Prostate gland (tissue), 2 donors: Measurements from ENCODE around the gene CASQ1. TPM values are rescaled to one million over a fixed set of nuclear protein-coding genes. Genes with fewer than 3 reads are reported as not detected.
A peak's percentile ranks its signal among the peaks of the same experiment; 100 is the strongest.

Source experiments
- DNase-seq: peaks from one replicate; pipeline ENCODE4 v3.0.0-alpha.2; 2019; ENCODE audit warnings: low spot score
- H3K27ac ChIP-seq, 2 donors: fragments of 200-600 bp; sonication (generic); 2 replicates each; pipeline ENCODE4 v1.5.1; 2017 to 2019
- H3K27me3 ChIP-seq: fragments of 200-600 bp; sonication (generic); replicated peaks from 2 replicates; pipeline ENCODE4 v1.5.1; 2019; ENCODE audit not compliant: insufficient read depth
- H3K36me3 ChIP-seq, 2 donors: fragments of 200-600 bp; sonication (generic); 1 replicate in 1 of 2; 2 replicates in 1 of 2; pipeline versions ENCODE4 v1.5.1 to v1.8.1; 2017 to 2019
- H3K4me1 ChIP-seq: fragments of 200-600 bp; sonication (generic); replicated peaks from 2 replicates; pipeline ENCODE4 v1.5.1; 2019
- H3K4me3 ChIP-seq, 2 donors: fragments of 200-600 bp; sonication (generic); 2 replicates each; pipeline ENCODE4 v1.5.1; 2017 to 2019
- H3K9me3 ChIP-seq: fragments of 200-600 bp; sonication (generic); 2 replicates; pipeline ENCODE4 v1.5.1; 2017
- POLR2A ChIP-seq: fragments of 450-650 bp; IDR thresholded peaks from one replicate; pipeline ENCODE4 v1.6.1; 2016; ENCODE audit warnings: antibody characterized with exemption, mild to moderate bottlenecking
- POLR2AphosphoS5 ChIP-seq: sonication (generic); formaldehyde crosslinking; IDR thresholded peaks from one replicate; pipeline ENCODE4 v1.6.1; 2017; ENCODE audit warnings: antibody characterized with exemption
- WGBS: methylation state at CpG from one replicate; pipeline ENCODE4 v1.1.5; 2018; 5-methylcytosine and 5-hydroxymethylcytosine counted together
- intact Hi-C: fragments of 100-400 bp; cut with DNase I; formaldehyde crosslinking; loops from one replicate; pipeline ENCODE4 v1.14.2; 2022
- total RNA-seq, 2 donors: library from RNA; depleted of rRNA; stranded (reverse); fragments of >200 nt; gene quantifications; one replicate each; pipeline ENCODE4 v1.1.0, GENCODE V29; 2016
- TF ChIP-seq, protein P1 (sequence below), 4 experiments: fragments of 200-600 bp in 2 of 4; fragments of 450-650 bp in 2 of 4; sonication (generic) in 2 of 4; IDR thresholded peaks; 1 replicate in 3 of 4; 2 replicates in 1 of 4; pipeline ENCODE4 v1.5.1; 2016 to 2019; ENCODE audit warnings: antibody characterized with exemption in 4 of 4, mild to moderate bottlenecking in 2 of 4, moderate library complexity in 2 of 4

CASQ1 gene
- total RNA-seq, 2 donors from 2014 or later = 1.2 to 3.0 TPM

DNA sequence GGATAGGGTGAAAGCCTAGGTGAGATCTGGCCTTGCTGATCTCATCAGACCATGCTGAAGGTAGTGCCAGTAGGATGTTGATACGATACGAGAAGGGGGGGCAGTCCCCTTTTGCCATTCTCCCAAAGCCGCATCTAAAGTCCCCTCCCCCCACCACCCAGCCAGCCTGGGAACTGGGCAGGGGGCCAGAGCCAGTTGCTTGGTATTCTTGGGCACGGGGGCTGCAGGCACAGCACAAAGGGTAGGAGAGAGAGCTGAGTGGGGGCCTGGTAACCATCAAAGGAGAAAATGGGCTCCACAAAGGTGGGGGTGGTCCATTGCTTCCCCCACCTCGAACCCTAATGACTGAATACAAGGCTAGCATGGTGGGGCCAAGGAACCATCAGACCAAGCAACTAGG, 20.2 kb downstream of the CASQ1 start:
- Histone ChIP-seq H3K36me3 (peaks cover 6 to 7% of the 10 kb centered on the region in 2 donors), H3K4me1 (peaks cover 10% of the 10 kb centered on the region), H3K4me3 (no peak overlapping the region), H3K27me3 (no peaks in the 10 kb centered on the region), H3K9me3 (no peaks in the 10 kb centered on the region), H3K27ac (no peak overlapping the region)
- TF ChIP-seq POLR2AphosphoS5 (no peak), POLR2A (no peak)
- TF ChIP-seq, protein P1, sequence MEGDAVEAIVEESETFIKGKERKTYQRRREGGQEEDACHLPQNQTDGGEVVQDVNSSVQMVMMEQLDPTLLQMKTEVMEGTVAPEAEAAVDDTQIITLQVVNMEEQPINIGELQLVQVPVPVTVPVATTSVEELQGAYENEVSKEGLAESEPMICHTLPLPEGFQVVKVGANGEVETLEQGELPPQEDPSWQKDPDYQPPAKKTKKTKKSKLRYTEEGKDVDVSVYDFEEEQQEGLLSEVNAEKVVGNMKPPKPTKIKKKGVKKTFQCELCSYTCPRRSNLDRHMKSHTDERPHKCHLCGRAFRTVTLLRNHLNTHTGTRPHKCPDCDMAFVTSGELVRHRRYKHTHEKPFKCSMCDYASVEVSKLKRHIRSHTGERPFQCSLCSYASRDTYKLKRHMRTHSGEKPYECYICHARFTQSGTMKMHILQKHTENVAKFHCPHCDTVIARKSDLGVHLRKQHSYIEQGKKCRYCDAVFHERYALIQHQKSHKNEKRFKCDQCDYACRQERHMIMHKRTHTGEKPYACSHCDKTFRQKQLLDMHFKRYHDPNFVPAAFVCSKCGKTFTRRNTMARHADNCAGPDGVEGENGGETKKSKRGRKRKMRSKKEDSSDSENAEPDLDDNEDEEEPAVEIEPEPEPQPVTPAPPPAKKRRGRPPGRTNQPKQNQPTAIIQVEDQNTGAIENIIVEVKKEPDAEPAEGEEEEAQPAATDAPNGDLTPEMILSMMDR (IDR thresholded peaks at IDR 0.05) = no peak
- WGBS = 43% methylated on average over 5 of the region's 5 CpGs
- DNase-seq = no peak
- intact Hi-C loops = no loop called here

DNA sequence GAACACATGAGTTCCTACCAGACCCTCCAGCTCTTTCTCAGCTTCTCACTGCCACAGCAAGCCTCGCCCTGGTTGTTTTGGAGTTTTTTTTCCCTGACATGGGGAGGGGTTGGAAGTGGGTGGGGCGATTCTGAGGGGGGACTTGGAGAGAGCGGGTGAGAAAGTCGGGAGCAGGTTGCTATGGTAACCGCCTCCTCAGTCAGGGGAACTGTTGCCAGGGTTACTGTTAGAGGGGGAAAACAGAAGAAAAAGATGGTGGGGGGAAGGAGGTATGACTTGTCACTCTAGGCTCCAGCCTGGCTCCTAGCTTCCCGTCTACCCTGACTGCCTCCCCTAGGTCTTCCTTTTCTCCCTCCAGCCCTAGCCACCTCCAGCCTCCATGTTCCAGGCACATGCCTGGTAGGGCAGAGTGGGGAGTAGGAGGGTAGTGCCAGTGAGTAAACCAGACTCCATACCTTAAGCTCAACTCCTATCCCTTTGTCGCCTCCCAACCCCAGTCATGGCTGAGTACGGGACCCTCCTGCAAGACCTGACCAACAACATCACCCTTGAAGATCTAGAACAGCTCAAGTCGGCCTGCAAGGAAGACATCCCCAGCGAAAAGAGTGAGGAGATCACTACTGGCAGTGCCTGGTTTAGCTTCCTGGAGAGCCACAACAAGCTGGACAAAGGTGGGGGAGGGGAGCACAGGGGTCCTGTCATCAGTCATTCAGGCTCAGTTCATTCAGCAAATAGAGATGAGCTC, 20.8 kb downstream of the CASQ1 start:
- Histone ChIP-seq H3K4me1 (peaks cover 6% of the 10 kb centered on the region), H3K27me3 (no peaks in the 10 kb centered on the region), H3K27ac (no peak overlapping the region), H3K36me3 (peaks cover 6 to 7% of the 10 kb centered on the region in 2 donors), H3K4me3 (no peak overlapping the region), H3K9me3 (no peaks in the 10 kb centered on the region)
- TF ChIP-seq, protein P1 (IDR thresholded peaks at IDR 0.05) = no peak
- no peak for TF ChIP-seq POLR2A
- TF ChIP-seq POLR2AphosphoS5 = no peak
- DNase-seq = no peak
- intact Hi-C loops = no loop called here
- WGBS = 72% methylated on average over 10 of the region's 10 CpGs

DNA sequence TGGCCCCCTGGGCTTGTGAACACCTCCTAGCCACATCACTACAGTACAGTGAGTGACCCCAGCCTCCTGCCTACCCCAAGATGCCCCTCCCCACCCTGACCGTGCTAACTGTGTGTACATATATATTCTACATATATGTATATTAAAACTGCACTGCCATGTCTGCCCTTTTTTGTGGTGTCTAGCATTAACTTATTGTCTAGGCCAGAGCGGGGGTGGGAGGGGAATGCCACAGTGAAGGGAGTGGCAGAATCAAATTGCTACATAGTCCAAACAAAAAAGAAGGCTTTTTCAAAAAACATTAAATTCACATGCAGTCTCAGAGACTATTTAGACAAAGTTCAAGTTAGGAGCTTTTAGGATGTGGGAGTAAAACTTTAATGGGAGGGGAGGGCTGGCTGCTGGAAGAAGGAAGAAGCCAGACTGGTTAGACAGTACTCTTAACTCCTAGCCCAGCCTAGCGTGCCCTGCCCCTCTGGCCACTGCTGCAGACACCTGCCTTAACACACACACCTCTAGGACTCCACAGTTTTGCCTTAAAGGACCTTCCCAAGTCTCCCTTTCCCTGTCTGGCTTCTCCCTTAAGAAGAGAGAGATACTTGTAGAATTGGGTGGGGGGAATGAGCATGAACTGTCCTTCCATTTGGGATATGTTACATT, 24.2 kb downstream of the CASQ1 start:
- intact Hi-C loops = no loop called here

GRCh38 chr1:160216301-160216700, 25.9 kb downstream of the CASQ1 start:
- Histone ChIP-seq H3K27ac (no peak overlapping the region), H3K27me3 (no peaks in the 10 kb centered on the region), H3K4me3 (no peak overlapping the region), H3K4me1 (no peaks in the 10 kb centered on the region), H3K9me3 (no peaks in the 10 kb centered on the region), H3K36me3 (peaks cover 6 to 15% of the 10 kb centered on the region in 2 donors)
- no peak for DNase-seq
- no peak for TF ChIP-seq POLR2A
- TF ChIP-seq POLR2AphosphoS5 = no peak
- TF ChIP-seq, protein P1 (IDR thresholded peaks at IDR 0.05) = no peak
- intact Hi-C loops = no loop called here

More for the DNA sequence above, 24.2 kb downstream of the CASQ1 start:
- H3K4me1 ChIP-seq = no peaks in the 10 kb centered on the region
- peaks cover 6 to 7% of the 10 kb centered on the region in 2 donors for H3K36me3 ChIP-seq
- peak overlapping the region; percentile 14 to 55 for H3K27ac ChIP-seq
- peak; percentile 15 for TF ChIP-seq POLR2AphosphoS5
- TF ChIP-seq, protein P1 (IDR thresholded peaks at IDR 0.05) = no peak
- TF ChIP-seq POLR2A = no peak
- 48% methylated on average over 3 of the region's 3 CpGs for WGBS
- H3K4me3 ChIP-seq = no peak overlapping the region
- no peaks in the 10 kb centered on the region for H3K9me3 ChIP-seq
- peak; percentile 43 for DNase-seq
- no peaks in the 10 kb centered on the region for H3K27me3 ChIP-seq
